IPS-20b (cell line): ENCODE data around the gene NDOR1.

Source experiments
- H3K27ac ChIP-seq: one replicate; pipeline ENCODE4 v1.5.1; 2013; ENCODE audit warnings: low read length
- H3K27me3 ChIP-seq: 2 replicates; pipeline ENCODE4 v1.6.1; 2013; ENCODE audit warnings: mild to moderate bottlenecking, low read length, inconsistent platforms; ENCODE audit not compliant: insufficient read depth
- H3K36me3 ChIP-seq: 2 replicates; pipeline ENCODE4 v1.6.1; 2013; ENCODE audit warnings: low read depth, mild to moderate bottlenecking, inconsistent platforms, low read length, moderate library complexity; ENCODE audit not compliant: insufficient read depth
- H3K4me1 ChIP-seq: 2 replicates; pipeline ENCODE4 v1.6.1; 2013; ENCODE audit warnings: mild to moderate bottlenecking, control low read depth, inconsistent platforms, low read length, moderate library complexity; ENCODE audit not compliant: insufficient read depth
- H3K4me3 ChIP-seq: 2 replicates; pipeline ENCODE4 v1.5.1; 2013; ENCODE audit warnings: mild to moderate bottlenecking, low read length, inconsistent platforms
- H3K9ac ChIP-seq: 2 replicates; pipeline ENCODE4 v1.6.1; 2013; ENCODE audit warnings: low read depth, mild to moderate bottlenecking, inconsistent platforms, low read length, moderate library complexity
- H3K9me3 ChIP-seq: 2 replicates; pipeline ENCODE4 v1.6.1; 2013; ENCODE audit warnings: mild to moderate bottlenecking, low read depth, low read length, inconsistent platforms; ENCODE audit not compliant: insufficient read depth

NDOR1 gene

DNA sequence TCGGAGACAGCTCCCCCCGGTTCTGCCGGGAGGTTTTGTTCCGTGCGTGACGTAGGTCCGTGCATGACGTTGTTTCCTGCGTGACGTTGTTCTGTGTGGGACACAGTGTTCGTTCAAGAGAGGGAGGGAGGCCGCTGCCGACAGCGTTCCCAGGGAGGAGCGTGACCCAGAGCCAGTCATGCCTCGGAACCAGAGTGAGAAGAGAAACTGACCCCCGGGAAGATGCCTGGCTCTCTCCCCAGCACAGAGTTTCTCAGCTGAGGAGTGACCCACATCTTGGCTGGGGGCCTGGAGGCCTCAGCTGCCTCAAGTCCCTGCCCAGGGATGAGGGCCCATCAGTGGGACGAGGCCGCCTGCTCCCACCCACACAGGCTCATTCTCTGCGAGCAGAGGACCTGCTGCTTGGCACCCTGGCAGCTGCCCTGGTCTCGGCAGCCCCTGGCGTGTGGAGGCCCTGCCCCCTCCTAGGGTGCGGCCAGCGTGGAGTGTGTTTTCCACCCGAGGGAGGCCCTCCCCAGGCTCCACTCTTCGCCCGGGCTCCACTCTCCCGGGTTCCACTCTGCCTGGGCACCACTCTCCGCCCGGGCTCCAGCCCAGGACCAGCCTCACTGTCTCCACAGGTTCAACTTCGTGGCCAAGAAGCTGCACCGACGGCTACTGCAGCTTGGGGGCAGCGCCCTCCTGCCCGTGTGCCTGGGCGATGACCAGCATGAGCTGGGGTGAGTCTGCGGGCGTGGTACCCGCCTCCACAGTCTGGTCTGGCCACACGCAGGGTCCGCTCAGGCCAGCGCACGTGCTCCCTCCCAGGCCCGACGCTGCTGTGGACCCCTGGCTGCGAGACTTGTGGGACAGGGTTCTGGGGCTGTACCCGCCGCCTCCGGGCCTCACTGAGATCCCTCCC lies 7.9 kb downstream of the NDOR1 start:
- Histone ChIP-seq H3K4me3 (no peak overlapping the region), H3K36me3 (peaks cover 29% of the 10 kb centered on the region), H3K27ac (no peak overlapping the region), H3K9me3 (no peaks in the 10 kb centered on the region), H3K4me1 (no peaks in the 10 kb centered on the region), H3K9ac (no peak overlapping the region), H3K27me3 (no peaks in the 10 kb centered on the region)

DNA sequence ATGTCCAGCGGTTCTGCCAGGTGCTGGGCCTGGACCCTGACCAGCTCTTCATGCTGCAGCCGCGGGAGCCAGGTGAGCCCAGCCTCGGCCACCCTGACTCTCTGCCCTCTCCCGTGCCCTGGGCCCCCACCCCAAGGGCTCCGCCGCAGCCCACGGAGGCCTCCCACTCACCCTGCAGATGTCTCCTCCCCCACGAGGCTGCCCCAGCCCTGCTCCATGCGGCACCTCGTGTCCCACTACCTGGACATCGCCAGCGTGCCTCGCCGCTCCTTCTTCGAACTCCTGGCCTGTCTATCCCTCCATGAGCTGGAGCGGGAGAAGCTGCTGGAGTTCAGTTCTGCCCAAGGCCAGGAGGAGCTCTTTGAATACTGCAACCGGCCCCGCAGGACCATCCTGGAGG lies 9.1 kb downstream of the NDOR1 start:
- Histone ChIP-seq H3K36me3 (peaks cover 18% of the 10 kb centered on the region), H3K9ac (no peak overlapping the region), H3K27me3 (no peaks in the 10 kb centered on the region), H3K9me3 (no peaks in the 10 kb centered on the region), H3K4me3 (no peak overlapping the region), H3K4me1 (no peaks in the 10 kb centered on the region), H3K27ac (no peak overlapping the region)

DNA sequence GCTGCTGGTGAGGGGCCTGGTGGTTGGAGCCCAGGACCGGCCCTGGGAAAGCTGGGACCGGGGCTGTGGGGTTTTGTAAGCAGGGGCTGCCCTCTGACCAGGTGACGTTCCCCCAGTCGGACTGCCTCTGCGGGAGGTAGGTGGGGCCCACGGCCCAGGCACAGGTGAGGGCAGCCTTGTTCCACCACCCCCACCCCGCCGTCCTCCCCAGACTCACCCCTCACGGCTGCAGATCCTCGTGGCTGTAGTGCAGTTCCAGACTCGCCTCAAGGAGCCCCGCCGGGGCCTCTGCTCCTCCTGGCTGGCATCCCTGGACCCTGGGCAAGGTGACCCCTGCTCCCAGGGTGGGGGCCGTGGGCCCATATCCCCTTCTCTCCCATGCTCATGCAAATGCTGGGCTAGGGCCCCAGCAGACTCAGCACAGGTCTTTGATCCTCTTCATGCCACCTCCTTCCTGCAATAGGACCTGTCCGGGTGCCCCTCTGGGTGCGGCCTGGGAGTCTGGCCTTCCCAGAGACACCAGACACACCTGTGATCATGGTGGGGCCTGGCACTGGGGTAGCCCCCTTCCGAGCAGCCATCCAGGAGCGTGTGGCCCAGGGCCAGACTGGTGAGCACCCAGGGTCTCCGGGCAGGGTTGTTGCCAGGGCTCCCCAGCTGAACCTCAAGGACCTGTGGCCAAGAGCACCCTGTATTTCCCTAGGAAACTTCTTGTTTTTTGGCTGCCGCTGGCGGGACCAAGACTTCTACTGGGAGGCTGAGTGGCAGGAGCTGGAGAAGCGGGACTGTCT lies 9.9 kb downstream of the NDOR1 start:
- Histone ChIP-seq H3K9ac (no peak overlapping the region), H3K27ac (no peak overlapping the region), H3K27me3 (no peaks in the 10 kb centered on the region), H3K4me3 (no peak overlapping the region), H3K9me3 (no peaks in the 10 kb centered on the region), H3K36me3 (peaks cover 18% of the 10 kb centered on the region), H3K4me1 (no peaks in the 10 kb centered on the region)

DNA sequence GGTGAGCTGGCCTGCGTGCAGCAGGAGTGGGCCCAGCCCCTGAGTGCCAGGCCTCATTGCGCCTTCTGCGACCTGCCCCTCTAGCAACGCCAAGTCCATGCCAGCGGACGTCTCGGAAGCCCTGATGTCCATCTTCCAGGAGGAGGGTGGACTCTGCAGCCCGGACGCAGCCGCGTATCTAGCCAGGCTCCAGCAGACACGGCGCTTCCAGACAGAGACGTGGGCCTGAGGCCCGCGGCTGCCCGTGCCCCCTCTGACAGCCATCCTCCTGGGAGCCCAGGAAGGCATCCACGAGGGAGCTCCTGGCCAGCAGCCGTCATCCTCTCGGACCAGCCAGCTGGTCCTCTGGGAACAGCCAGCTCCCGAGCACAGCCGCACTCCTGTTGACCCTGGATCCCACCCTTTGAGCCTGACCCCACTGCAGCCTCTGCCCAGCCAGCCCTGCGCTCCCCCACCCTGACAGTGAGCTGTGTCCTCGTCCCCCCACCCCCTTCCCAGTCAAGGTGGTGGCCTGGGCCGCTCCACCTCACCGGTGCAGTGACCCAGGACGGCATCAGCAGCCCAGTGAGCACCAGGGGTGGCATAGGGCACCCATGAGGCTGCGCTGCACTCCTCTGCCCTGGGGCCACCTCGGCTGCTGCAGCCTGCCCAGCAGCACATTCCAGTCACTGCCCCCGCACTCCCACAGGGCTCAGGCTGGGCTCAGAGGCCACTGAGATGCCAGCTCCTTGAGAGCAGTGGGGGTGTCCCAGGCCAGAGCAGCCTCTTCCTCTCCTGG lies 10.9 kb downstream of the NDOR1 start:
- Histone ChIP-seq H3K36me3 (peaks cover 18% of the 10 kb centered on the region), H3K27me3 (no peaks in the 10 kb centered on the region), H3K4me1 (no peaks in the 10 kb centered on the region), H3K9me3 (no peaks in the 10 kb centered on the region), H3K9ac (no peak overlapping the region), H3K4me3 (no peak overlapping the region), H3K27ac (no peak overlapping the region)

DNA sequence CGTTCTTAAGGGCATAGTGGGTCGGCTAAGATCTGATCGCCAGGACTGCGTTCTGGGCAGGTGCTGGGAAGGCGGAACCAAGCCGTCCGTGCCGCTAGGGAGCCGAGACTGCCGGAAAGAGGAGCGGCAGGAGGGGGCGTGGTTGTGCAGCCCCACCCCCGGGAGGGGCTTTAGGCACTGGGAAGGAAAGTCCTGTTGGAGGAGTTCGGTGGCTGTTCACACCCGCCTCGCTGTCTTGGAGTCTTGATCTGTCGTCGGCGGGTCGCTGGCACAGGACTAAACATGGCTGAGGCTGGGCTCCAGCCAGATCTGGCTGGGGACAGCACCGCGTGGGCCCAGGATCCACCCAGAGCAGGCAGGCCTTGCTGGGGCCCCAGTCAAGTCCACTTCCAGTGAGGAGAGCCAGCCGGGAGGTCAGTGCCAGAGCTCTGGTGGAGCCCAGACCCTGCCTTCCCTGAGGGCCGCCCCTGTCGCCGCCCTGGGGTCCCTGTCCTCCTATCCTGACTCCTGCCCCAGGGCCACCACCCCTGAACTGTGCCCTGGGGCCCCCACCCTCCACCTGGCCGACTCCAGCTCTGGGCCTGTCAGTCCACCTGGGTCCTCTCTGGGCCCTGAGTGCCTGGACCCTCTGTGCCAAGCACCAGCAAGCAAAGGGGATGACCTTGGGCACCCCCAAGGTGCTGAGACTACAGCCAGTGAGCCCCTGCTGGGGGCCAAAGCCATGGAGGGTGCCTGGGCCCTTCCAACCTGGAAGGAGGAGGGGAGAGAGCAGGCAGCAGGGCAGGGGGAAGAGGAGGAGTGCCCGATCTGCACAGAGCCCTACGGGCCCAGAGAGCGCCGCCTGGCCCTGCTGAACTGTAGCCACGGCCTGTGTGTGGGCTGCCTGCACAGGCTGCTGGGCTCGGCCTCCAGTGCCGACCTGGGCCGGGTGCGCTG lies 12.0 kb downstream of the NDOR1 start:
- no peak overlapping the region for H3K4me3 ChIP-seq
- H3K36me3 ChIP-seq: peaks cover 18% of the 10 kb centered on the region
- no peak overlapping the region for H3K9ac ChIP-seq
- no peak overlapping the region for H3K27ac ChIP-seq
- H3K4me1 ChIP-seq: no peaks in the 10 kb centered on the region
- H3K27me3 ChIP-seq: peaks cover 3% of the 10 kb centered on the region
- H3K9me3 ChIP-seq: no peaks in the 10 kb centered on the region

DNA sequence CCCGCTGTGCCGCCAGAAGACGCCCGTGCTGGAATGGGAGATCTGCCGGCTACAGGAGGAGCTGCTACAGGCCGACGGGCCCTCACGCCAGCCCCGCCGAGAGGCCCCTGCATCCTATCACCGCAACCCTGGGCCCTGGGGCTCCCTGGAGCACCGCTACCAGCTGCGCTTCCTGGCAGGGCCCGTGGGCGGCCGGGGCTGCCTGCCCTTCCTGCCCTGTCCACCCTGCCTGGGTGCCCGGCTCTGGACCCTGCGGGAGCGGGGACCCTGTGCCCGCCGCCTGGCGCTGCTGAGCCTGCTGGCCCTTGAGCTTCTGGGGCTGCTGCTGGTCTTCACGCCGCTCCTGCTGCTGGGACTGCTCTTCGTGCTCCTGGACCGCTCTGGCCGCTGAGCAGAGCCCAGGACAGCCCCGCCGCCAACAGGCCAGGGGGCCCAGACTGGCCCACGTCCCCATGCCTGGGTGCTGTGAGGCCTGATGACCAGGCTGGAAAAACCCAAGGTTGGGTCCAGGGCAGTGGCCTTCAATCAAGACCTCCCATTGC lies 12.8 kb downstream of the NDOR1 start:
- H3K4me1 ChIP-seq: no peaks in the 10 kb centered on the region
- no peak overlapping the region for H3K9ac ChIP-seq
- H3K27me3 ChIP-seq: peaks cover 9% of the 10 kb centered on the region
- H3K9me3 ChIP-seq: no peaks in the 10 kb centered on the region
- no peak overlapping the region for H3K4me3 ChIP-seq
- peaks cover 18% of the 10 kb centered on the region for H3K36me3 ChIP-seq
- H3K27ac ChIP-seq: no peak overlapping the region

DNA sequence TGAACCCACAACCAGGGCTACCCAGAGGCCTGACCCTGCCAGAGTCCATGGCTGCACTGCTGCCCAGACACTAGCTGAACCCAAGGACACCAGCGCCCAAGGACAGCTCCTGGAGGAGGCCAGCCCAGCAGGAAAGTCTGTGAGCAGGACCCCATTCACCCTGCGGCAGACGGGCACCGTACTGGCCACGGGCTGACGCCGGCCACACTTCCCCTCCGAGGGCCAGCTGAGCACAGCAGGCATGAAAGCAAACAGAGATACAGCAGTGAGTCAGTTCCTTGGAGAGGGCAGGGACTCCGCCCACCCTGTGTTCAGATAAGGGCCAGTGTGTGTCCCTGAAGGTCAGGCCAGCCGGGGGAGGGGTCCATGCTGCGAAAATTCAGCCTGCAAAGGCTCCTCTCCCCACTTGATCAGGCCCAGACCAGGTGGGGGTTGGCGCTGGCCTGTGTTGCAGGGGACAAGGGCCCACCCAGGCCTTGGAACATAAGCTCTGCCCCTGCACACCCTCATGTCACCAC lies 13.3 kb downstream of the NDOR1 start:
- no peaks in the 10 kb centered on the region; the same call in 1 of the 2 replicates for H3K4me1 ChIP-seq
- no peak overlapping the region for H3K4me3 ChIP-seq
- peaks cover 9% of the 10 kb centered on the region for H3K27me3 ChIP-seq
- H3K36me3 ChIP-seq: peaks cover 18% of the 10 kb centered on the region
- no peak overlapping the region for H3K9ac ChIP-seq
- H3K27ac ChIP-seq: no peak overlapping the region
- H3K9me3 ChIP-seq: no peaks in the 10 kb centered on the region

DNA sequence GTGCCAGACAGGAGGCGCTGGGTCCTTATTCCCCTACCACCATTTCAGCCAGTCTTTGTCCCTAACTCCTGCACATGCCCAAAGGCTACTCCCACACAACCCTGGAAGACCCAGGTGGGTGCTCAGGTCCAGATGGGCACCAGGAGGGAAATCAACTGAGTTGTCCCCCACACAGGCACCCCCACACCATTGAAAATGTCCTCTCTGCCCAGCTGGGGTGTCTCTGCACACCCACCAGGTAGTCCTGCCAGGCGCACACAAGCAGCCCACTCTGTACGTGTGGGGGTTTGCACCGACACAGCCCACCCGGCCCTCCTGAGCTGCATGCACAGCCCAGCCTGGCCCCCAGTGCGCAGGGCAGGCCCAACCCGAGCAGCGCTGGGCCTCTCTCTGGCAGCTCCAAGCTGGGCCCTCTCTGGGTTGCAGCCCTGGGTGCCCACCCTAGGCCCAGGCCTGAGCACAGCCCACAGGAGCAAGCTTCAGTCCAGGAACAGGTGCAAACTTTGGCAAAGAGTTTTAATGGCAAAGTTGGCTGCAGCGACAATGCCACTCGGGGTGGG lies 14.3 kb downstream of the NDOR1 start:
- Histone ChIP-seq H3K9ac (no peak overlapping the region), H3K27ac (no peak overlapping the region), H3K4me1 (peaks cover 3% of the 10 kb centered on the region; the same call in 1 of the 2 replicates), H3K9me3 (no peaks in the 10 kb centered on the region), H3K27me3 (peaks cover 9% of the 10 kb centered on the region), H3K36me3 (peaks cover 17% of the 10 kb centered on the region), H3K4me3 (no peak overlapping the region)

DNA sequence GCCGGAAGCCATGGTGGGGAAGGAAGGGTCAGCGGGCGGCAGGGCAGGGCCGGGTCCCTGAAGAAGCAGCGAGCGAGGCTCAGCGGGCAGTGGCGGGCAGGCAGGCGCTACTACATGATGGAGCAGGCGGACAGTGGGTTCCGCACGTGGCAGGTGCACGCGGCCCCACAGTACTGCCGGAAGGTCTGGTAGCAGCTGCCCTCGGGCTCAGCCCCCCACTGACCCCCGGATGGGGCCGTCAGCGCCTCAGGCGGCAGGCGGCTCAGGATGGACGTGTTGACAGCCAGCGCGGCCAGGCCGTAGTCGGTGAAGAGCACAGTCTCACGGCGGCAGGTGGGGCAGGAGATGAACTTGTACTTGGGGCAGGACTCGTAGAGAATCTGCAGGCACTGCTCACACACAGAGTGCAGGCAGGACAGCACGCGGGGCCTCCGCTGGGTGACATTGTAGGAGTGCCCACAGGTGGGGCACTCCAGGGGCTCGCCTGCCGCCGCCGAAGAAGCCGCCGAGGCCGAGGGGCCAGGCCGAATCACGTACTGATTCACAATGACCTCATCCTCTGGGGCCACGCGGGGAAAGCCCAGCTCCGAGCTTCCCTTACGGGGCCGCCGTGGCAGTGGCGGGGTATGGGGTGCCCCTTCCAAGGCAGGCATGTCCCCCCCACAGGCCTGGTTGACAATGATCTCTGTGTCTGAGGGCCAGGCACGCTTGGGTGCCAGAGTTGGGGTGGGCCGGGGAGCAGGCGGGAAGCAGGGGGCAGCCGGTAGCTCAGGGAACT lies 15.0 kb downstream of the NDOR1 start:
- Histone ChIP-seq H3K36me3 (peaks cover 10% of the 10 kb centered on the region), H3K9me3 (no peaks in the 10 kb centered on the region), H3K4me3 (no peak overlapping the region), H3K9ac (no peak overlapping the region), H3K27ac (no peak overlapping the region), H3K27me3 (peaks cover 9% of the 10 kb centered on the region), H3K4me1 (peaks cover 3% of the 10 kb centered on the region; the same call in 1 of the 2 replicates)

DNA sequence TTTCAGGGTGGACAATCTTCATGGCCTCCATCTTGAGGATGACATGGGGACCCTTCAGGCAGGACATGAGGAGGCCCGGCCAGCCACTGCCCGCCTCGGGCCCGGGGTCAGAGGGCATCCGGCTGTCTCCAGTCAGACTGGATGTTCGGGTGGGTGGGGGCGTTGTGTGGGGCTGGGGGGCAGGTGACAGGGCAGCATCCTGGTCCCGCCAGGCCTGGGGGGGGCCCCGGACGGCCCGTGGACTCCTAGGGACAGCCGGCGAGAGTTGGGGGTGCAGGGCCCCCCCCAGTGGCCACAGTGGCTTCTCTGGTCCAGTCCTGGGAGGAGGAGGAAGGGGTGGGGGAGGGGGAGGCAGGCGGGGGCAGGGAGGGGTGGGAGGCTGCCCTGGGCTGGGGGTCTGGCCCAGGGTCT lies 15.6 kb downstream of the NDOR1 start:
- peaks cover 3% of the 10 kb centered on the region; the same call in 1 of the 2 replicates for H3K4me1 ChIP-seq
- H3K9ac ChIP-seq: no peak overlapping the region
- 0 out of 2 replicates have a peak, but pooled peaks cover 5% of the 10 kb centered on the region for H3K36me3 ChIP-seq
- no peak overlapping the region for H3K27ac ChIP-seq
- no peaks in the 10 kb centered on the region for H3K9me3 ChIP-seq
- H3K4me3 ChIP-seq: no peak overlapping the region
- peaks cover 9% of the 10 kb centered on the region for H3K27me3 ChIP-seq
